H1 (cell line): ENCODE measurements around the gene ATXN2.

Experiments
- POLR2A ChIP-seq, 2 experiments: IDR thresholded peaks; 1 replicate in 1 of 2; 2 replicates in 1 of 2; pipeline ENCODE4 v1.6.1; 2011; ENCODE audit warnings: low read depth in 2 of 2, low read length in 2 of 2, mild to moderate bottlenecking in 2 of 2; ENCODE audit errors: control extremely low read depth in 1 of 2
- TF ChIP-seq, protein P1 (sequence below), 3 experiments: IDR thresholded peaks; 1 replicate in 2 of 3; 2 replicates in 1 of 3; pipeline versions ENCODE4 v1.5.1 to v1.6.1; 2011; ENCODE audit warnings: low read length in 3 of 3, mild to moderate bottlenecking in 3 of 3, inconsistent platforms in 2 of 3, low read depth in 1 of 3, moderate library complexity in 1 of 3; ENCODE audit not compliant: insufficient read depth in 1 of 3; ENCODE audit errors: control extremely low read depth in 1 of 3

DNA sequence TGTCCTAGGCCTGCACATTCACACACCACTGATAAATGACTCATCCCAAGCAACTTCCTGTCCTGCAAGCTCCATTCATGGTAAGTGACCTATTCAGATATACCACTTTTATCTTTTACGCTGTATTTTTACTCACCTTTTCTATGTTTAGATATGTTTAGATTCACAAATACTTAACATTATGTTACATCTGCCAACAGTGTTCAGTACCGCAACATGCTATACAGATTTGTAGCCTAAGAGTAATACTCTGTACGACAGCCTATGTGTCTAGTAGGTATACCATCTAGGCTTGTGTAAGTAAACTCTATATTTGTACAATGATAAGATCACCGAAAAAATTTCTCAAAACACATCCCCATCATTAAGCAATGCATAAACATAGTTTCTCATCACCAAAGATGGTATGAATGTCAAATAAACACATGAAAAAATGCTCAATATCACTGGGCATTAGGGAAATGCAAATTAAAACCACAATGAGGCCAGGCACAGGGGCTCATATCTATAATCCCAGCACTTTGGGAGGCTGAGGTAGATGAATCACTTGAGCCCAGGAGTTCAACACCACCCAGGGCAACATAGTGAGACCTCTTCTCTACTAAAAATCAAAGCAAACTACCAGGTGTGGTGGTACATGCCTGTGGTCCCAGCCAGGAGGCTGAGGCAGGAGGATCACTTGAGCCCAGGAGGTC, 20.7 kb downstream of the ATXN2 start:
- no peak for TF ChIP-seq POLR2A (IDR thresholded peaks at IDR 0.05; ENCODE audit: control extremely low read depth in 1 of 2, low read depth in 2 of 2, low read length in 2 of 2)
- TF ChIP-seq, protein P1, sequence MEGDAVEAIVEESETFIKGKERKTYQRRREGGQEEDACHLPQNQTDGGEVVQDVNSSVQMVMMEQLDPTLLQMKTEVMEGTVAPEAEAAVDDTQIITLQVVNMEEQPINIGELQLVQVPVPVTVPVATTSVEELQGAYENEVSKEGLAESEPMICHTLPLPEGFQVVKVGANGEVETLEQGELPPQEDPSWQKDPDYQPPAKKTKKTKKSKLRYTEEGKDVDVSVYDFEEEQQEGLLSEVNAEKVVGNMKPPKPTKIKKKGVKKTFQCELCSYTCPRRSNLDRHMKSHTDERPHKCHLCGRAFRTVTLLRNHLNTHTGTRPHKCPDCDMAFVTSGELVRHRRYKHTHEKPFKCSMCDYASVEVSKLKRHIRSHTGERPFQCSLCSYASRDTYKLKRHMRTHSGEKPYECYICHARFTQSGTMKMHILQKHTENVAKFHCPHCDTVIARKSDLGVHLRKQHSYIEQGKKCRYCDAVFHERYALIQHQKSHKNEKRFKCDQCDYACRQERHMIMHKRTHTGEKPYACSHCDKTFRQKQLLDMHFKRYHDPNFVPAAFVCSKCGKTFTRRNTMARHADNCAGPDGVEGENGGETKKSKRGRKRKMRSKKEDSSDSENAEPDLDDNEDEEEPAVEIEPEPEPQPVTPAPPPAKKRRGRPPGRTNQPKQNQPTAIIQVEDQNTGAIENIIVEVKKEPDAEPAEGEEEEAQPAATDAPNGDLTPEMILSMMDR (IDR thresholded peaks at IDR 0.05; ENCODE audit: control extremely low read depth in 1 of 3, insufficient read depth in 1 of 3, low read depth in 1 of 3, low read length in 3 of 3): no peak
